Activated CD4-positive, alpha-beta memory T cell treated with anti-CD3 and anti-CD28 coated beads, Interleukin-2, amount 10 ng/mL, durations not matched to agents 7 days and 5 days (primary cell): ENCODE measurements around the gene PEX14. TPM values are rescaled to one million over a fixed set of nuclear protein-coding genes. Genes with fewer than 3 reads are reported as not detected.

Experiments used
- CTCF ChIA-PET: fragments of 350-600 bp; sonication (Branson Sonifier 250); formaldehyde crosslinking; loops from one replicate; lab custom pipeline; 2021; ENCODE audit warnings: antibody characterized with exemption, inconsistent platforms; lab: Charles Lee
- POLR2A ChIA-PET: fragments of 350-600 bp; sonication (Branson Sonifier 250); formaldehyde crosslinking; loops from one replicate; lab custom pipeline; 2021; ENCODE audit warnings: antibody characterized with exemption; lab: Charles Lee
- DNase-seq: peaks from one replicate; pipeline ENCODE4 v3.0.0-alpha.2; 2020
- H3K27ac Mint-ChIP-seq: one replicate; pipeline ENCODE4 v1.8.0; 2021; ENCODE audit warnings: mild to moderate bottlenecking, mixed read lengths
- H3K27me3 Mint-ChIP-seq: one replicate; pipeline ENCODE4 v1.8.0; 2021; ENCODE audit warnings: mixed read lengths
- H3K36me3 Mint-ChIP-seq: one replicate; pipeline ENCODE4 v1.8.0; 2021; ENCODE audit warnings: low read depth, mixed read lengths
- H3K4me1 Mint-ChIP-seq: one replicate; pipeline ENCODE4 v1.8.0; 2021; ENCODE audit warnings: mixed read lengths
- H3K4me3 Mint-ChIP-seq: one replicate; pipeline ENCODE4 v1.8.0; 2021; ENCODE audit warnings: mild to moderate bottlenecking, mixed read lengths
- H3K9me3 Mint-ChIP-seq: one replicate; pipeline ENCODE4 v1.8.0; 2021; ENCODE audit warnings: mixed read lengths
- total RNA-seq, 2 experiments: library from RNA; stranded (reverse); gene quantifications; one replicate each; pipeline ENCODE4 v1.2.3, GENCODE V29; 2021

PEX14 gene
- total RNA-seq, 2 experiments from 2014 or later = 18.9 to 20.1 TPM

- H3K9me3 Mint-ChIP-seq = no peaks in the 10 kb centered on the region
- ChIA-PET CTCF (no interaction called here), POLR2A (no interaction called here)
- H3K27me3 Mint-ChIP-seq = no peaks in the 10 kb centered on the region
- no peak for DNase-seq
- no peak overlapping the region for H3K4me3 Mint-ChIP-seq
- no peaks in the 10 kb centered on the region for H3K4me1 Mint-ChIP-seq
- H3K36me3 Mint-ChIP-seq = no peaks in the 10 kb centered on the region
- no peak overlapping the region for H3K27ac Mint-ChIP-seq
Measured at GRCh38 chr1:10597492-10598388, 123.0 kb downstream of the PEX14 start.

GRCh38 chr1:10598389-10598702 lies 123.6 kb downstream of the PEX14 start:
- no peak overlapping the region for H3K4me3 Mint-ChIP-seq
- POLR2A ChIA-PET = no interaction called here
- DNase-seq = no peak
- no peaks in the 10 kb centered on the region for H3K9me3 Mint-ChIP-seq
- no peaks in the 10 kb centered on the region for H3K27me3 Mint-ChIP-seq
- CTCF ChIA-PET = no interaction called here
- H3K36me3 Mint-ChIP-seq = no peaks in the 10 kb centered on the region
- H3K4me1 Mint-ChIP-seq = no peaks in the 10 kb centered on the region
- H3K27ac Mint-ChIP-seq = no peak overlapping the region

GRCh38 chr1:10599194-10599861 lies 124.6 kb downstream of the PEX14 start:
- Mint-ChIP-seq H3K27me3 (no peaks in the 10 kb centered on the region), H3K4me1 (no peaks in the 10 kb centered on the region), H3K4me3 (no peak overlapping the region), H3K27ac (no peak overlapping the region), H3K36me3 (no peaks in the 10 kb centered on the region), H3K9me3 (no peaks in the 10 kb centered on the region)
- ChIA-PET CTCF (no interaction called here), POLR2A (no interaction called here)
- no peak for DNase-seq

GRCh38 chr1:10601342-10602070 lies 126.8 kb downstream of the PEX14 start:
- no peaks in the 10 kb centered on the region for H3K9me3 Mint-ChIP-seq
- H3K4me3 Mint-ChIP-seq = no peak overlapping the region
- no peak for DNase-seq
- H3K36me3 Mint-ChIP-seq = no peaks in the 10 kb centered on the region
- H3K27ac Mint-ChIP-seq = no peak overlapping the region
- no peaks in the 10 kb centered on the region for H3K4me1 Mint-ChIP-seq
- no peaks in the 10 kb centered on the region for H3K27me3 Mint-ChIP-seq
- ChIA-PET CTCF (interaction anchor here (0.6 kb wide), 1 partner anchor 271 kb away, joined by 3 read pairs; no protein-coding TSS in a partner anchor), POLR2A (interaction anchor here (0.6 kb wide), 1 partner anchor 29 kb away, joined by 3 read pairs; no protein-coding TSS in a partner anchor)

GRCh38 chr1:10602936-10603335 lies 128.2 kb downstream of the PEX14 start:
- ChIA-PET POLR2A (no interaction called here), CTCF (no interaction called here)
- H3K27me3 Mint-ChIP-seq = no peaks in the 10 kb centered on the region
- no peak overlapping the region for H3K27ac Mint-ChIP-seq
- no peaks in the 10 kb centered on the region for H3K36me3 Mint-ChIP-seq
- no peaks in the 10 kb centered on the region for H3K9me3 Mint-ChIP-seq
- H3K4me3 Mint-ChIP-seq = no peak overlapping the region
- no peaks in the 10 kb centered on the region for H3K4me1 Mint-ChIP-seq
- no peak for DNase-seq

- Mint-ChIP-seq H3K27ac (no peak overlapping the region), H3K36me3 (no peaks in the 10 kb centered on the region), H3K4me3 (no peak overlapping the region), H3K27me3 (no peaks in the 10 kb centered on the region), H3K4me1 (no peaks in the 10 kb centered on the region), H3K9me3 (no peaks in the 10 kb centered on the region)
- ChIA-PET POLR2A (no interaction called here), CTCF (no interaction called here)
- no peak for DNase-seq
Measured at GRCh38 chr1:10604966-10605365, 130.2 kb downstream of the PEX14 start.

GRCh38 chr1:10606064-10606463 lies 131.3 kb downstream of the PEX14 start:
- DNase-seq = no peak
- Mint-ChIP-seq H3K27ac (no peak overlapping the region), H3K4me1 (no peaks in the 10 kb centered on the region), H3K27me3 (no peaks in the 10 kb centered on the region), H3K9me3 (no peaks in the 10 kb centered on the region), H3K4me3 (no peak overlapping the region), H3K36me3 (no peaks in the 10 kb centered on the region)
- ChIA-PET POLR2A (no interaction called here), CTCF (no interaction called here)

- ChIA-PET CTCF (no interaction called here), POLR2A (no interaction called here)
- no peaks in the 10 kb centered on the region for H3K9me3 Mint-ChIP-seq
- no peak overlapping the region for H3K27ac Mint-ChIP-seq
- H3K4me1 Mint-ChIP-seq = no peaks in the 10 kb centered on the region
- no peak overlapping the region for H3K4me3 Mint-ChIP-seq
- H3K36me3 Mint-ChIP-seq = no peaks in the 10 kb centered on the region
- DNase-seq = no peak
- H3K27me3 Mint-ChIP-seq = no peaks in the 10 kb centered on the region
Measured at GRCh38 chr1:10607228-10607627, 132.5 kb downstream of the PEX14 start.

- CTCF ChIA-PET = interaction anchor here (1.5 kb wide), 1 partner anchor 113 kb away, joined by 3 read pairs; no protein-coding TSS in a partner anchor
- no peak overlapping the region for H3K27ac Mint-ChIP-seq
- no peaks in the 10 kb centered on the region for H3K9me3 Mint-ChIP-seq
- DNase-seq = no peak
- no peak overlapping the region for H3K4me3 Mint-ChIP-seq
- H3K4me1 Mint-ChIP-seq = no peaks in the 10 kb centered on the region
- no peaks in the 10 kb centered on the region for H3K27me3 Mint-ChIP-seq
- no peaks in the 10 kb centered on the region for H3K36me3 Mint-ChIP-seq
- POLR2A ChIA-PET = interaction anchor here (0.6 kb wide), 1 partner anchor 798 kb away, joined by 4 read pairs; no protein-coding TSS in a partner anchor
Measured at GRCh38 chr1:10608690-10609089, 133.9 kb downstream of the PEX14 start.

GRCh38 chr1:10610901-10611600 lies 136.3 kb downstream of the PEX14 start:
- DNase-seq = no peak
- Mint-ChIP-seq H3K4me3 (no peak overlapping the region), H3K4me1 (no peaks in the 10 kb centered on the region), H3K36me3 (no peaks in the 10 kb centered on the region), H3K27me3 (no peaks in the 10 kb centered on the region), H3K9me3 (no peaks in the 10 kb centered on the region), H3K27ac (no peak overlapping the region)
- CTCF ChIA-PET = no interaction called here
- POLR2A ChIA-PET = no interaction called here

GRCh38 chr1:10612436-10613160 lies 137.8 kb downstream of the PEX14 start:
- Mint-ChIP-seq H3K9me3 (no peaks in the 10 kb centered on the region), H3K36me3 (no peaks in the 10 kb centered on the region), H3K4me3 (no peak overlapping the region), H3K27ac (no peak overlapping the region), H3K27me3 (no peaks in the 10 kb centered on the region), H3K4me1 (no peaks in the 10 kb centered on the region)
- ChIA-PET POLR2A (no interaction called here), CTCF (no interaction called here)
- DNase-seq = no peak

GRCh38 chr1:10613340-10613739 lies 138.6 kb downstream of the PEX14 start:
- Mint-ChIP-seq H3K36me3 (no peaks in the 10 kb centered on the region), H3K27ac (no peak overlapping the region), H3K4me1 (no peaks in the 10 kb centered on the region), H3K27me3 (no peaks in the 10 kb centered on the region), H3K9me3 (no peaks in the 10 kb centered on the region), H3K4me3 (no peak overlapping the region)
- ChIA-PET CTCF (no interaction called here), POLR2A (no interaction called here)
- no peak for DNase-seq
